Measurements from ENCODE around the gene ESF1. TPM values are rescaled to one million over a fixed set of nuclear protein-coding genes. Genes with fewer than 3 reads are reported as not detected.
"Not testable (repeated sequence)": the region's sequence is repeated elsewhere in the genome, so short reads cannot be mapped to it uniquely, and the experiment has no call there.

ESF1 gene
- total and polyA plus RNA-seq, 2 donors (not counting 1 experiment from before 2014, with no cell fraction given): 0.81 to 13.9 TPM

DNA sequence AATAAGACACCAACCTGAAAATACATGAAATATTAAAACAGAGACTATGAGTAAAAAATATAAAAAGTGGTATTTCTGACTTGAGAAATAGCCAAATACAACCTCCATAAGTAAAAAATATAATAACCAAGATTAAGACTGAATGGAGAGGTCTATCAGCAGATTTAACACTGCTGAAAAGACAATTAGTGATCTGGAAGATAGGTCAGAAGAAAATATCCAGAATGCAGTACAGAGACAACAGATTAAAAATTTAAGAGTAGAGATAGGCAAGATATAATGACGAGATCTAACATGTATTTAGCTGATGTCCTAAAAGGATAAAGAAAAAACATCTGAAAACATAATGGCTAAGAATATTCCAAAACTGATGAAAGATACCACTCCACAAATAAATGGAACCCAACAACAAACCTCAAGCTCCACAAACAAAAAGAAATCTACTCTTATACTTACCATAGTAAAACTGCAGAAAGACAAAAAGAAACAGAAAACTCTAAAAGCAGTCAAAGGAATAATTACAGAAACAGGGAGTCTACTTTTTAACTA, 18.8 kb downstream of the ESF1 start:
- Histone ChIP-seq H3K9ac (ENCODE audit: low read length) (no peak overlapping the region), H3K36me3 (replicated peaks in 1 of 2; ENCODE audit: control extremely low read depth in 1 of 2, control insufficient read depth in 1 of 2, extremely low read depth in 1 of 2, insufficient read depth in 2 of 2, low read length in 1 of 2) (peaks cover 8 to 59% of the 10 kb centered on the region in 2 experiments), H3K27ac (ENCODE audit: low read length in 2 of 2) (no peak overlapping the region), H3K79me2 (ENCODE audit: control insufficient read depth, insufficient read depth, low read length) (no peaks in the 10 kb centered on the region), H3K4me3 (ENCODE audit: control extremely low read depth in 1 of 5, extremely low read depth in 1 of 5, insufficient read depth in 1 of 5, low read depth in 2 of 5, low read length in 4 of 5) (no peak overlapping the region), H3K9me3 (ENCODE audit: control extremely low read depth in 1 of 3, control insufficient read depth in 2 of 3, insufficient read depth in 1 of 3, low read length in 2 of 3) (peaks cover 0 to 13% (median 0%) of the 10 kb centered on the region in 3 donors), H2AFZ (ENCODE audit: insufficient read depth, low read depth, low read length, poor library complexity, severe bottlenecking) (no peak overlapping the region), H4K20me1 (ENCODE audit: control insufficient read depth, insufficient read depth, low read length, poor library complexity, severe bottlenecking) (no peaks in the 10 kb centered on the region), H3K4me1 (ENCODE audit: control insufficient read depth in 2 of 2, insufficient read depth in 2 of 2, low read length in 2 of 2) (no peaks in the 10 kb centered on the region), H3K27me3 (replicated peaks in 1 of 4; ENCODE audit: control extremely low read depth in 1 of 4, control insufficient read depth in 3 of 4, insufficient read depth in 4 of 4, low read length in 3 of 4) (no peaks in the 10 kb centered on the region), H3K4me2 (replicated peaks; ENCODE audit: low read depth, low read length, poor library complexity, severe bottlenecking) (no peak overlapping the region)
- no peak overlapping the region for H3K4me3 Mint-ChIP-seq
- TF ChIP-seq, protein P1, sequence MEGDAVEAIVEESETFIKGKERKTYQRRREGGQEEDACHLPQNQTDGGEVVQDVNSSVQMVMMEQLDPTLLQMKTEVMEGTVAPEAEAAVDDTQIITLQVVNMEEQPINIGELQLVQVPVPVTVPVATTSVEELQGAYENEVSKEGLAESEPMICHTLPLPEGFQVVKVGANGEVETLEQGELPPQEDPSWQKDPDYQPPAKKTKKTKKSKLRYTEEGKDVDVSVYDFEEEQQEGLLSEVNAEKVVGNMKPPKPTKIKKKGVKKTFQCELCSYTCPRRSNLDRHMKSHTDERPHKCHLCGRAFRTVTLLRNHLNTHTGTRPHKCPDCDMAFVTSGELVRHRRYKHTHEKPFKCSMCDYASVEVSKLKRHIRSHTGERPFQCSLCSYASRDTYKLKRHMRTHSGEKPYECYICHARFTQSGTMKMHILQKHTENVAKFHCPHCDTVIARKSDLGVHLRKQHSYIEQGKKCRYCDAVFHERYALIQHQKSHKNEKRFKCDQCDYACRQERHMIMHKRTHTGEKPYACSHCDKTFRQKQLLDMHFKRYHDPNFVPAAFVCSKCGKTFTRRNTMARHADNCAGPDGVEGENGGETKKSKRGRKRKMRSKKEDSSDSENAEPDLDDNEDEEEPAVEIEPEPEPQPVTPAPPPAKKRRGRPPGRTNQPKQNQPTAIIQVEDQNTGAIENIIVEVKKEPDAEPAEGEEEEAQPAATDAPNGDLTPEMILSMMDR (IDR thresholded peaks at IDR 0.05): no peak
- TF ChIP-seq EZH2 (IDR thresholded peaks at IDR 0.05; ENCODE audit: borderline replicate concordance, insufficient read depth, low read depth, low read length, poor library complexity, severe bottlenecking): no peak
- DNase-seq: no peak
- H3K4me1 Mint-ChIP-seq: no peaks in the 10 kb centered on the region
- CTCF ChIA-PET: interaction anchor here (1.2 kb wide), 1 partner anchor 219 kb away, joined by 4 read pairs; no protein-coding TSS in a partner anchor
- intact Hi-C loops (cut with micrococcal nuclease): no loop called here
- WGBS (ENCODE audit: insufficient coverage): no CpG with 5 or more reads among the region's 1 CpG
- H3K27me3 Mint-ChIP-seq: no peaks in the 10 kb centered on the region
- ATAC-seq (ENCODE audit: low read depth): no peak
- POLR2A ChIA-PET: no interaction called here
- no peak overlapping the region for H3K27ac Mint-ChIP-seq
- peaks cover 5% of the 10 kb centered on the region for H3K9me3 Mint-ChIP-seq (ENCODE audit: insufficient read depth)

DNA sequence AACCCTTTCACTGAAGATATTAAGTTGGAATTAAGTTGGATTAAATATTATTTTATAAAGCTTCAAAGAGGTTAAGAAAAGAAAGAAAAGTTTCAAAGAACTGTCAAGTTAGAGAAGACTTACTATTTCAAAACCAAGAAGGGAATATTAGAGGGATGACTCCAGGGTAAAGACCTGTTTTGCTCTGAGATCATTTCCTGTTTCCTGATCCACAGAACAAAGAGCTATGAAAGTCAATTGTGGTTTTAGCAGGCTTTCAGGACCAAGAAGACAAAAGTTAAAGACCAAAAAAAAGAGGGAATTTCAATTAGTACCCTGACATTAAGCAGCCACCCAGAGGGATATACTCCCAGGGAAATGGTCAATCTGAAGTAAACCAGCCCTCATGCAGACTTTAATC, 19.4 kb downstream of the ESF1 start:
- POLR2A ChIA-PET: no interaction called here
- Histone ChIP-seq H3K4me1 (ENCODE audit: control insufficient read depth in 2 of 2, insufficient read depth in 2 of 2, low read length in 2 of 2) (no peaks in the 10 kb centered on the region), H3K36me3 (replicated peaks in 1 of 2; ENCODE audit: control extremely low read depth in 1 of 2, control insufficient read depth in 1 of 2, extremely low read depth in 1 of 2, insufficient read depth in 2 of 2, low read length in 1 of 2) (peaks cover 7 to 52% of the 10 kb centered on the region in 2 experiments), H2AFZ (ENCODE audit: insufficient read depth, low read depth, low read length, poor library complexity, severe bottlenecking) (no peak overlapping the region), H4K20me1 (ENCODE audit: control insufficient read depth, insufficient read depth, low read length, poor library complexity, severe bottlenecking) (no peaks in the 10 kb centered on the region), H3K9me3 (ENCODE audit: control extremely low read depth in 1 of 3, control insufficient read depth in 2 of 3, insufficient read depth in 1 of 3, low read length in 2 of 3) (peaks cover 0 to 13% (median 0%) of the 10 kb centered on the region in 3 donors), H3K79me2 (ENCODE audit: control insufficient read depth, insufficient read depth, low read length) (no peaks in the 10 kb centered on the region), H3K27me3 (replicated peaks in 1 of 4; ENCODE audit: control extremely low read depth in 1 of 4, control insufficient read depth in 3 of 4, insufficient read depth in 4 of 4, low read length in 3 of 4) (no peaks in the 10 kb centered on the region), H3K4me2 (replicated peaks; ENCODE audit: low read depth, low read length, poor library complexity, severe bottlenecking) (no peak overlapping the region), H3K9ac (ENCODE audit: low read length) (no peak overlapping the region), H3K27ac (ENCODE audit: low read length in 2 of 2) (no peak overlapping the region), H3K4me3 (ENCODE audit: control extremely low read depth in 1 of 5, extremely low read depth in 1 of 5, insufficient read depth in 1 of 5, low read depth in 2 of 5, low read length in 4 of 5) (no peak overlapping the region)
- intact Hi-C loops (cut with micrococcal nuclease): no loop called here
- Mint-ChIP-seq H3K4me1 (no peaks in the 10 kb centered on the region), H3K4me3 (no peak overlapping the region), H3K9me3 (ENCODE audit: insufficient read depth) (peaks cover 5% of the 10 kb centered on the region), H3K27me3 (no peaks in the 10 kb centered on the region), H3K27ac (no peak overlapping the region)
- DNase-seq (no peak), ATAC-seq (ENCODE audit: low read depth) (no peak)
- CTCF ChIA-PET: interaction anchor here (1.5 to 4.4 kb wide), 2 partner anchors 7 to 11 kb away, joined by 3 to 33 read pairs; no protein-coding TSS in a partner anchor
- TF ChIP-seq EZH2 (IDR thresholded peaks at IDR 0.05; ENCODE audit: borderline replicate concordance, insufficient read depth, low read depth, low read length, poor library complexity, severe bottlenecking): no peak
- TF ChIP-seq, protein P1 (IDR thresholded peaks at IDR 0.05): no peak

DNA sequence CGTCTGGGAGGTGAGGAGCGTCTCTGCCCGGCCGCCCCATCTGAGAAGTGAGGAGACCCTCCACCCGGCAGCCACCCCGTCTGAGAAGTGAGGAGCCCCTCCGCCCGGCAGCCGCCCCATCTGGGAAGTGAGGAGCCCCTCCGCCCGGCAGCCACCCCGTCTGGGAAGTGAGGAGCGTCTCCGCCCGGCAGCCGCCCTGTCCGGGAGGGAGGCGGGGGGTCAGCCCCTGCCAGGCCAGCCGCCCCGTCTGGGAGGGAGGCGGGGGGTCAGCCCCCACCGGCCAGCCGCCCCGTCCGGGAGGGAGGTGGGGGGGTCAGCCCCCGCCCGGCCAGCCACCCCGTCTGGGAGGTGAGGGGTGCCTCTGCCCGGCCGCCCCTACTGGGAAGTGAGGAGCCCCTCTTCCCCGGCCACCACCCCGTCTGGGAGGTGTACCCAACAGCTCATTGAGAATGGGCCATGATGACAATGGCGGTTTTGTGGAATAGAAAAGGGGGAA, 24.2 kb downstream of the ESF1 start:
- 97% methylated on average over 12 of the region's 33 CpGs for whole genome bisulfite sequencing (ENCODE audit: insufficient coverage)
- DNase-seq; CTCF ChIA-PET; H3K4me1 ChIP-seq (ENCODE audit: control insufficient read depth in 2 of 2, insufficient read depth in 2 of 2, low read length in 2 of 2); H3K27ac Mint-ChIP-seq; POLR2A ChIA-PET; H3K4me1 Mint-ChIP-seq; H3K4me2 ChIP-seq (replicated peaks; ENCODE audit: low read depth, low read length, poor library complexity, severe bottlenecking); H3K27me3 Mint-ChIP-seq; H3K27me3 ChIP-seq (replicated peaks in 1 of 4; ENCODE audit: control extremely low read depth in 1 of 4, control insufficient read depth in 3 of 4, insufficient read depth in 4 of 4, low read length in 3 of 4); H4K20me1 ChIP-seq (ENCODE audit: control insufficient read depth, insufficient read depth, low read length, poor library complexity, severe bottlenecking); H3K9me3 Mint-ChIP-seq (ENCODE audit: insufficient read depth); intact Hi-C loops (cut with micrococcal nuclease); ATAC-seq (ENCODE audit: low read depth); H3K9me3 ChIP-seq (ENCODE audit: control extremely low read depth in 1 of 3, control insufficient read depth in 2 of 3, insufficient read depth in 1 of 3, low read length in 2 of 3); H3K9ac ChIP-seq (ENCODE audit: low read length); H3K4me3 Mint-ChIP-seq; H2AFZ ChIP-seq (ENCODE audit: insufficient read depth, low read depth, low read length, poor library complexity, severe bottlenecking); H3K79me2 ChIP-seq (ENCODE audit: control insufficient read depth, insufficient read depth, low read length); H3K4me3 ChIP-seq (ENCODE audit: control extremely low read depth in 1 of 5, extremely low read depth in 1 of 5, insufficient read depth in 1 of 5, low read depth in 2 of 5, low read length in 4 of 5); H3K27ac ChIP-seq (ENCODE audit: low read length in 2 of 2): not testable (repeated sequence)
- H3K36me3 ChIP-seq (replicated peaks in 1 of 2; ENCODE audit: control extremely low read depth in 1 of 2, control insufficient read depth in 1 of 2, extremely low read depth in 1 of 2, insufficient read depth in 2 of 2, low read length in 1 of 2): peaks cover 2 to 44% of the 10 kb centered on the region in 2 experiments
